SK-N-SH (cell line): Measurements from ENCODE around the gene PCYT2. TPM values are rescaled to one million over a fixed set of nuclear protein-coding genes. Genes with fewer than 3 reads are reported as not detected.

Experiments used
- CTCF ChIA-PET: fragments of 300-600, 350-600 bp; formaldehyde crosslinking; extraction: SDS; loops from one replicate; lab custom pipeline; 2021; lab: Yijun Ruan, JAX
- POLR2A ChIA-PET: fragments of 350-600 bp; sonication (Branson Sonifier 250); formaldehyde crosslinking; extraction: SDS; loops from one replicate; lab custom pipeline; 2020; ENCODE audit warnings: antibody characterized with exemption, inconsistent platforms; lab: Yijun Ruan, JAX
- DNase-seq: peaks from one replicate; pipeline ENCODE4 v3.0.0; 2012
- H2AFZ ChIP-seq: fragments of 200-600 bp; sonication (generic); 2 replicates; pipeline ENCODE4 v1.8.1; 2016; ENCODE audit warnings: antibody characterized with exemption, mild to moderate bottlenecking, low read depth
- H3F3A ChIP-seq: fragments of 200-600 bp; sonication (generic); replicated peaks from 2 replicates; pipeline ENCODE3; 2016; ENCODE audit warnings: antibody characterized with exemption, mild to moderate bottlenecking; ENCODE audit not compliant: insufficient read depth
- H3K27ac ChIP-seq, 2 experiments: fragments of 200-500 bp in 1 of 2; fragments of 200-600 bp in 1 of 2; sonication (Bioruptor generic) in 1 of 2; sonication (generic), shearing (Covaris generic) in 1 of 2; 2 replicates each; pipeline versions ENCODE4 v1.5.1 to v1.6.1; 2014 to 2016; ENCODE audit warnings: low read depth in 2 of 2, inconsistent platforms in 1 of 2, low read length in 1 of 2, mild to moderate bottlenecking in 1 of 2, mixed read lengths in 1 of 2
- H3K27me3 ChIP-seq: fragments of 200-600 bp; sonication (generic), shearing (Covaris generic); 2 replicates; pipeline ENCODE4 v1.6.1; 2016; ENCODE audit warnings: mixed run types; ENCODE audit not compliant: insufficient read depth
- H3K36me3 ChIP-seq, 2 experiments: fragments of 200-500 bp in 1 of 2; fragments of 200-600 bp in 1 of 2; sonication (Bioruptor generic) in 1 of 2; sonication (generic) in 1 of 2; replicated peaks in 1 of 2; 2 replicates each; pipeline versions ENCODE3 to v1.5.1; 2014 to 2016; ENCODE audit warnings: low read length in 1 of 2, mild to moderate bottlenecking in 1 of 2; ENCODE audit not compliant: insufficient read depth in 2 of 2, control insufficient read depth in 1 of 2
- H3K4me1 ChIP-seq, 2 experiments: fragments of 200-500 bp in 1 of 2; fragments of 200-600 bp in 1 of 2; sonication (Bioruptor generic) in 1 of 2; sonication (generic), shearing (Covaris generic) in 1 of 2; 2 replicates each; pipeline versions ENCODE4 v1.5.1 to v1.6.1; 2014 to 2016; ENCODE audit warnings: low read depth in 1 of 2, low read length in 1 of 2, mixed run types in 1 of 2; ENCODE audit not compliant: insufficient read depth in 2 of 2, control insufficient read depth in 1 of 2
- H3K4me2 ChIP-seq: fragments of 200-600 bp; sonication (generic), shearing (Covaris generic); 2 replicates; pipeline ENCODE4 v1.6.1; 2017; ENCODE audit warnings: mixed run types
- H3K4me3 ChIP-seq, 2 experiments: fragments of 200-500 bp in 1 of 2; fragments of 200-600 bp in 1 of 2; sonication (Bioruptor generic) in 1 of 2; sonication (generic), shearing (Covaris generic) in 1 of 2; 2 replicates each; pipeline versions ENCODE4 v1.5.1 to v1.8.1; 2014 to 2016; ENCODE audit warnings: low read depth in 2 of 2, inconsistent platforms in 1 of 2, low read length in 1 of 2, mild to moderate bottlenecking in 1 of 2, mixed read lengths in 1 of 2, moderate library complexity in 1 of 2
- H3K79me2 ChIP-seq: fragments of 200-600 bp; sonication (generic); 2 replicates; pipeline ENCODE4 v1.8.1; 2017; ENCODE audit warnings: mild to moderate bottlenecking; ENCODE audit not compliant: insufficient read depth
- H3K9ac ChIP-seq: fragments of 200-600 bp; sonication (generic); 2 replicates; pipeline ENCODE4 v1.6.1; 2017; ENCODE audit warnings: mixed run types
- H3K9me2 ChIP-seq: fragments of 200-600 bp; sonication (generic); 2 replicates; pipeline ENCODE4 v1.6.1; 2017; ENCODE audit warnings: mixed run types
- H3K9me3 ChIP-seq: fragments of 200-600 bp; sonication (generic); 2 replicates; pipeline ENCODE4 v1.6.1; 2017; ENCODE audit warnings: mixed run types, mild to moderate bottlenecking, moderate library complexity
- H4K20me1 ChIP-seq: fragments of 200-600 bp; sonication (generic); 2 replicates; pipeline ENCODE4 v1.6.1; 2017; ENCODE audit warnings: mild to moderate bottlenecking, mixed run types; ENCODE audit not compliant: insufficient read depth
- CTCF ChIP-seq: fragments of 200-600 bp; sonication (generic); IDR thresholded peaks from 2 replicates; pipeline ENCODE4 v1.6.1; 2017; ENCODE audit warnings: antibody characterized with exemption, mild to moderate bottlenecking, moderate library complexity
- EP300 ChIP-seq, 2 experiments: IDR thresholded peaks; 2 replicates each; pipeline versions ENCODE4 v1.4.0 to v1.6.1; 2012; ENCODE audit warnings: borderline replicate concordance in 1 of 2, low read depth in 1 of 2, low read length in 1 of 2
- FOSL2 ChIP-seq: IDR thresholded peaks from 2 replicates; pipeline ENCODE4 v1.4.0; 2012; ENCODE audit warnings: low read depth, mild to moderate bottlenecking, moderate library complexity, borderline replicate concordance
- FOXJ3 ChIP-seq: sonication (generic); formaldehyde crosslinking; IDR thresholded peaks from 2 replicates; pipeline ENCODE4 v1.5.1; 2020; ENCODE audit warnings: mild to moderate bottlenecking, missing genetic modification reagents
- FOXM1 ChIP-seq: IDR thresholded peaks from 2 replicates; pipeline ENCODE4 v1.4.0; 2012; ENCODE audit warnings: low read depth, mild to moderate bottlenecking
- GABPA ChIP-seq: IDR thresholded peaks from 2 replicates; pipeline ENCODE4 v1.4.0; 2012; ENCODE audit warnings: low read depth, mild to moderate bottlenecking
- GATA2 ChIP-seq: sonication (generic); formaldehyde crosslinking; IDR thresholded peaks from 2 replicates; pipeline ENCODE4 v1.5.0; 2020; ENCODE audit warnings: mild to moderate bottlenecking, missing genetic modification reagents
- JUND ChIP-seq: IDR thresholded peaks from 2 replicates; pipeline ENCODE4 v1.4.0; 2012
- MAX ChIP-seq: IDR thresholded peaks from 2 replicates; pipeline ENCODE4 v1.4.0; 2012; ENCODE audit warnings: low read depth
- MEF2A ChIP-seq: IDR thresholded peaks from 2 replicates; pipeline ENCODE4 v1.4.0; 2012; ENCODE audit warnings: low read depth, borderline replicate concordance
- MXI1 ChIP-seq: IDR thresholded peaks from 2 replicates; pipeline ENCODE4 v1.6.1; 2012; ENCODE audit warnings: mild to moderate bottlenecking, low read depth, low read length, improper control_type of control experiment
- NFIC ChIP-seq: IDR thresholded peaks from 2 replicates; pipeline ENCODE4 v1.4.0; 2012; ENCODE audit warnings: borderline replicate concordance
- RXRA ChIP-seq: IDR thresholded peaks from 2 replicates; pipeline ENCODE4 v1.4.0; 2012; ENCODE audit warnings: low read depth, mild to moderate bottlenecking, borderline replicate concordance
- SIN3A ChIP-seq: IDR thresholded peaks from 2 replicates; pipeline ENCODE4 v1.6.1; 2012; ENCODE audit warnings: low read depth, mild to moderate bottlenecking, low read length, moderate library complexity, borderline replicate concordance
- TAF1 ChIP-seq: IDR thresholded peaks from 2 replicates; pipeline ENCODE4 v1.6.1; 2012; ENCODE audit warnings: low read depth, mild to moderate bottlenecking, low read length, moderate library complexity, borderline replicate concordance
- TCF12 ChIP-seq: IDR thresholded peaks from 2 replicates; pipeline ENCODE4 v1.4.0; 2012
- USF1 ChIP-seq: IDR thresholded peaks from 2 replicates; pipeline ENCODE4 v1.4.0; 2012; ENCODE audit warnings: low read depth, borderline replicate concordance
- YY1 ChIP-seq: IDR thresholded peaks from 2 replicates; pipeline ENCODE4 v1.4.0; 2012; ENCODE audit warnings: low read depth, mild to moderate bottlenecking
- ZBTB33 ChIP-seq: IDR thresholded peaks from 2 replicates; pipeline ENCODE4 v1.4.0; 2012; ENCODE audit warnings: low read depth, borderline replicate concordance
- WGBS: methylation state at CpG from one replicate; pipeline ENCODE4 v1.1.6; 2017; ENCODE audit warnings: low lambda C conversion rate; 5-methylcytosine and 5-hydroxymethylcytosine counted together
- polyA plus RNA-seq, 3 experiments: library from polyadenylated mRNA; depleted of rRNA; stranded (reverse); fragments of >200 nt; gene quantifications; 2 replicates each; pipeline ENCODE4 v1.2.3, GENCODE V29; 2012

Gene PCYT2
- polyA plus RNA-seq, 1 of the 3 experiments (the other 2 are of a cell fraction): 46.2 TPM

GRCh38 chr17:81941484-81942166 lies 30.4 kb upstream of the PCYT2 start:
- ChIA-PET CTCF (interaction anchor here (1.2 to 17.7 kb wide), 4 partner anchors 10 to 89 kb away, joined by 3 to 216 read pairs (median 24); partner anchors contain the start of genes CENPX, LRRC45 and NOTUM), POLR2A (no interaction called here)
- 62% methylated on average over 23 of the region's 30 CpGs for WGBS

More at GRCh38 chr17:81941484-81942166, 30.4 kb upstream of the PCYT2 start:
- H2AFZ ChIP-seq: no peak overlapping the region
- no peak overlapping the region for H3K4me3 ChIP-seq
- TF ChIP-seq GABPA: no peak
- no peak for TF ChIP-seq MXI1
- TF ChIP-seq FOXJ3 (CRISPR knock-in tag): no peak
- no peak for TF ChIP-seq TCF12
- no peak for TF ChIP-seq RXRA
- TF ChIP-seq YY1: no peak
- TF ChIP-seq GATA2 (CRISPR knock-in tag): no peak
- no peak for TF ChIP-seq FOSL2
- TF ChIP-seq CTCF: no peak
- TF ChIP-seq JUND: no peak
- no peak for TF ChIP-seq MAX
- TF ChIP-seq NFIC: no peak
- TF ChIP-seq TAF1: no peak
- TF ChIP-seq MEF2A: no peak
- no peak for TF ChIP-seq FOXM1
- no peak for TF ChIP-seq USF1
- no peak for TF ChIP-seq SIN3A
- no peak for TF ChIP-seq ZBTB33
- no peak for TF ChIP-seq EP300 (IDR thresholded peaks at IDR 0.05; ENCODE audit: borderline replicate concordance in 1 of 2, low read depth in 1 of 2, low read length in 1 of 2)
- no peak overlapping the region for H3K9ac ChIP-seq
- peaks cover 5% of the 10 kb centered on the region for H3K79me2 ChIP-seq
- peaks cover 0 to 2% of the 10 kb centered on the region in 2 experiments; a peak in 1 of 4 replicates for H3K4me1 ChIP-seq
- no peak overlapping the region for H3K4me2 ChIP-seq
- no peaks in the 10 kb centered on the region for H3K27me3 ChIP-seq
- no peak for DNase-seq
- no peaks in the 10 kb centered on the region for H3K9me2 ChIP-seq
- no peaks in the 10 kb centered on the region for H4K20me1 ChIP-seq
- H3K27ac ChIP-seq: no peak overlapping the region
- no peaks in the 10 kb centered on the region for H3K36me3 ChIP-seq
- no peaks in the 10 kb centered on the region for H3F3A ChIP-seq
- H3K9me3 ChIP-seq: no peaks in the 10 kb centered on the region
